HG03460 (cell line): ENCODE results near the gene KLF2.

ENCODE experiments used
- ATAC-seq: cut with Tn5 transposase; IDR thresholded peaks from one replicate; pipeline ENCODE4 v1.9.1; 2021; ENCODE audit not compliant: unreplicated experiment

The KLF2 gene

DNA sequence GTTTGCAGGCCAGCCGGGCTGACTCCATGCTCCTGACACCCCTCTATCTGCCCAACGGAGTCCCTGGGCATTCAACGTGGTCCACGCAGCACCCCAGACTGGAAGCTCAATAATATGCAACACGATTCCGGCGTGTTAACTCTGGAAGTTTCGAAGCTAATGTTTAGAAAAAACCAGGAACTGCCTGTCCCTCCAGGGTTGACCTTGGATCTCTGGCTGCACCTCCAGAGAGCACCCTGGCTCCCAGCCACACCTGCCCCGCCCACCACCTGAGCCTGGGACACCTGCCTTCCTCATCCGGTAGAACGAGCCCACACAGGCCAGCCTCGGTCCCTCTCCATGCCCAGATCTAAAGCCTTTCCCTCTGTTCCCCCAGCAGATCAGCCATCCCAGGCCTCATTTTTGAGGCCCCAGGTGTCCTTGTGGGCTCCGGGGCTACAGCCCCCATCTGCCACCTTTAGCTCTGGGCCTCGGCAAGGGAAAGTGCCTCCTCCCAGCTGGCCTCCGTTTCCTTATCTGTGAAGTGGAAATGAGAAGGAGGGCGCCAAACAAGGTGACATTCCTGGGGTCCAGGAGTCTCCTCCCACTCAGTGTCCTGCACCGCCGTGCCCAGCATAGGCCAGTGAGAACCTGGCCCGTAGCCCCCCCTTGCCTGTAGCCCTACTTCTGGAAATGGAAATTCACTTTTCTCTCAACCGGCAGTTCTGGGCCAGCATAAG lies 38.7 kb downstream of the KLF2 start:
- no peak for ATAC-seq

GRCh38 chr19:16363852-16364230 lies 39.2 kb downstream of the KLF2 start:
- ATAC-seq, result no peak

GRCh38 chr19:16364231-16364865 lies 39.7 kb downstream of the KLF2 start:
- no peak for ATAC-seq

DNA sequence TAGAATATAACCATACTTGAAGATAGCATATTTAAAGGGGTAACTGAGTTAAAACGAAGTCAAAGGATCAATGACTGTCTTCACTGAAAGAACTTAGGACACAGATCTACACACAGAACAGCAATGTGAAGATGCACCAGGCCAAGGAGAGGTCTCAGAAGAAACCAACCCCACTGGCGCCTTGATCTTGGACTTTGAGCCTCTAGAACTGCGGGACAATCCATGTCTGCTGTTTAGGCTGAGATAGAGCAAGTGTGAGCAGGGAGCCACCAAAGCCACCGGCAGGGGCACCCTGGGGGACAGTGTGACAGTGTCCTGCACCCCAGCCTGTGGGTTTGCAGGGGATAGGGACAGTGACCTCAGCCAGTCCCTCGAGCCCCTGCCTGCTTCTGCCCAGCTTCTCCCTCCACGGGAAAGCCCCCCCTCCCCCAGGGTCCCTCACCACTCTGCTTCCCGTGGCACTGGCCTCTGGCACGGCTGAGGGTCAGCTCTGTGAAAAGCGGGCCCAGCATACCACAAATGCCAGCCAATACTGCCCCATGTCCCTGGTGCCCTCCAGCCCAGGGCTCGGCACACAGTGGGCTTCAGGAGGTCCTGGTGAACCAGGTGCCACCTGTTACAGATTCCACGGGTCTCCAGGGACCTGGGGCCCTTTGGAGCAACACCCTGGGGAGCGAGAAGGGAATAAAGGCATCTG lies 40.8 kb downstream of the KLF2 start:
- ATAC-seq, result no peak

- no peak for ATAC-seq
Measured at GRCh38 chr19:16366056-16366432, 41.4 kb downstream of the KLF2 start.

GRCh38 chr19:16366433-16367260 lies 42.0 kb downstream of the KLF2 start:
- peak; percentile 41 for ATAC-seq

GRCh38 chr19:16367261-16367683 lies 42.6 kb downstream of the KLF2 start:
- ATAC-seq, result peak; percentile 44

GRCh38 chr19:16368385-16369305 lies 44.0 kb downstream of the KLF2 start:
- no peak for ATAC-seq

DNA sequence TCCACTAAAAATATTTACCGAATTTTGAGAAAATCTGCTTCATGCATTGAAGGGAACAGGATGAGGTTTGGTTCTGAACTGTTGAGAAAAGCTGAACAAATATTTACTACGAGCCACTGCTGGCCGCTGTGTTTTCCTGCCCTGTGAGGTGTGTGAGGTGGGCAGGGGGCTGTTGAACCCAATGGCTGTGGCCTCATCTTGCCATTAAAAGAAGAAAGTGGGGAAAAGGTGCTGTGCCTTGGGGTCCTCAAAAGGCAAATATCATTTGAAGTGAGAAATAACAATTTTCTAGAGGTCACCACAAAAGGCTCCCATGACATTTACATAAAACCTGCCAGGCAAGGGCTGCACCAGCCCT lies 44.7 kb downstream of the KLF2 start:
- no peak for ATAC-seq

DNA sequence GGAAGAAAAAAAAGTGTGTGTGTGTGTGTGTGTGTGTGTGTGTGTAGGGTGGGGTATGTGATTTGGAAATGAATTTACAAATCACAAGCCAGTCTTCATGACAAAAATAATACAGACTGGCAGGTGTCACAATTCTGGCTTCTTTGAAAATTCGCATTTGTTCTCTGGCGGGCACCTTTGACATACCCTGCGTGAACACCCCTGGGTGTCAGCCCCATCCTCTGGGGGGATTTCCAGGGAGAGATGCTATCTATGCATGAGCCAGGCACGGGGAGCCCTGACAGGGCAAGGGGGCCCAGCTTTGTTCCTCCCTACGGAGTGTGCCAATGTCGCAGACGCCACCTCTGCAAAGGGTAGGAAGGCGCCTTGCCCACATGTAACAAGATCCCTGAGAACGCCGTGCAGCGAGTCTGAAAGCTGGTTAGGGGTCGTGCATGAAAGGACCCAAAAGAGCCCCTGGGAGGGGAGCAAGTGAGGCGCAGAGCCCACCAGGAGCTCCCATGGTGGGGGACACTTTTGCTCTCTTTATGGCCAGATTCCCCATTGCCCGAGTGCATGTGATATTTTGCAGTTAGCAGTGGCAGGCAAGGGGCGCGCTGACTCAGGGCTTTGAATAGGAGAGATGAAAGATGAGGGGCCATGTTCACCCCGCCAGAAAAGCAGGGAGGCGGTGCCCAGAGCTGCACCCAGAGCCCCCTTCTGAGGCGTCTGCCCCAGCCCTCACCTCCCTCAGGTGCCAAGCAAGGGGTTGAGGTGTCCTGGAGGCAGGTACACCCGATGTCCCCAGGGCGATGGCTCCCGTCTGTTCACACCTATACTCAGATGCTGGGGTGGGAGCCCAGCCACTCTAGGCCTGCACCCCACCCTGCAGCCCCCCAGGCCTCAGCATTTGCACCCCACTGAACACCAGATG lies 45.3 kb downstream of the KLF2 start:
- no peak for ATAC-seq

DNA sequence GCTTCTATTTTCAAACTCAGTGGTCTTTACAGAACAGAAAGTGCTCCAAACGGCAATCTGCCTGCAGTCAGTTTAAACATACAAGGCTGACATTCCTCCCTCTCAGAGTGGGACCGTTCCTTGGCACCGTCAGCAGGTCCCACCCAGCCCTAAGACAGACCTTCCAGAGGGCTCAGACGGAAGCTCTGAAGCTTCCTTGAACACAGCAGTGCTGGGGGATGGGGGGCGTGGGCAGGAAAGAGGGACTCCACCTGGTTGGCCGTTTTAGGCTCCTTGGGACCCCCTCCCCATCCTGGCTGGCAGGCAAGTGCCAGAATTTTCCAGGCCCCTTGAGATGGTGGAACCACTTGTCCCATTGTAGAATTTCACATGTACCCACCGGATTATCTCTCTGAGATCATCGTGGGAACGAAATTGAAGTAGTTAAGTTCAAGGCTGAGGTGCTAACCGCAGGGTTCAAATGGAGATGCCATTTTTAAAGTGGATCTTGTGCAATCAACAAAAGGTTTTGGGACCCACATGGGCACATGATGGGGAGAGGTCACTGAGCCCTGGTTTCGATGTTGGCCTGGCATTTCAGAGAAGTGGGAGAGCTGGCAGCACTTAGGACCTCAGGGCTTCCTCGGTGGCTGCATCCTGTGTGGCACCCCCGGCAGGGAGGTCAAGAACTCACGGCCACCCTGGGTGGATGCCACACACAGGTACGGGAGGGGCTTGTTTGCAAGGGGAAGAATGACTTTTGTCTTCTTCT lies 46.2 kb downstream of the KLF2 start:
- ATAC-seq, result no peak

- ATAC-seq, result peak; percentile 58
Measured at GRCh38 chr19:16371540-16371986, 46.9 kb downstream of the KLF2 start.

DNA sequence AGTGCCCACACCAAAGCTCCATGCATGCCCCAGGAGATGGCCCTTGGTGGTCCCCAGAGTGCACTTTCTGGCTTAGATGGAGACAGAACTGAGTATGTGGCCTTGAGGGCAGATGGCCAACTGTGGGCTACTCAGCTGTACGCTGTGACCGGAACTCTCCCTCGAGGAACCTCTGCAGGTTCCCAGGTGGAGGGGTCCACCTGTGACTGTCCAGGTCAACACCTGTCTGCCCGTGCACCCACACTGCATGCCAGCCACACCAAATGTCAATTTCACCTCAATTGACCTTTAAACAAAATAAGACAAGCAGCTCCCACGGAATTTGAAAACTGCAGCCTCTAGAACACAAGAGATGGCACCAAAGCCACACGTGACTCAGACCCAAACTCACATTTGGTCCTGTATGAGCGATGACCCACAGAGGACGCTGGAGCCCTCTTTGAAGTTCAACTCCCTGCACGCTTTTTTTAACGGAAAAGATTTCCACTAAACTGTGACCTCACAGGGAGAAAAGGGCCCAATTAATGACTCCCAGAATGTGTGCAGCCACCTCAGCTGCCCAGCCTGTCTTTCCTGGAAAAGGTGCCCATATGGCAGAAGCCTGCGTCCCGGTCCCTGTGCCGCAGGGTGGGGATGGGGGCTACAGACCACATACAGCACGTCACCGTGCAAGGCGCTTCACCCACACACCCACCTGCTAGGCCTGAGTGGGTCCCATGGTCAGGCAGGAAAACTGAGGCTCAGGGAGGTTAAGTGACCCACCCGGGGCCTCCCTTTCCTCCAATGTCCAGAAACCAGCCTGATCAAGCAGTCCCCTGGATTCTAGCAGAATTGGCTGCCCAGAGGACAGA lies 47.7 kb downstream of the KLF2 start:
- ATAC-seq, result no peak

- no peak for ATAC-seq
Measured at GRCh38 chr19:16373079-16373478, 48.5 kb downstream of the KLF2 start.

DNA sequence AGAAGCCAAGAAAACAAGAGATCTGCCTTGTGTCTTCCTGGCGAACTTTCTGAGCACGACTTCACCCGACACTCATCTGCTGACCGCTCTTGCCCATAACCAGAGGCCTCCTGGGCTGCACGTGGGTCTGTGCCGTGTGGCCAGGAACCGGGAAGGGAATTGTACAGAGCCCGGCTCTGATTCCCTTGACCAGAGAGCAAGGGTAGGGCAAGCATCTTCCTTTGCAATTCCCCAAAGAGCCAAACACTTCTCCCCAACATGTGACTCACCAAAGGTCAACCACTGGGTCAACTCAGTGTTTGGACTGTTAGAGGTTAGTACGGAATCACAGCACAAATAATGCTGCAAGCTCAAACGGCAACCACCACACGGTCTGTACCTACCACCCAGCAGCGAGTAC lies 48.9 kb downstream of the KLF2 start:
- no peak for ATAC-seq

DNA sequence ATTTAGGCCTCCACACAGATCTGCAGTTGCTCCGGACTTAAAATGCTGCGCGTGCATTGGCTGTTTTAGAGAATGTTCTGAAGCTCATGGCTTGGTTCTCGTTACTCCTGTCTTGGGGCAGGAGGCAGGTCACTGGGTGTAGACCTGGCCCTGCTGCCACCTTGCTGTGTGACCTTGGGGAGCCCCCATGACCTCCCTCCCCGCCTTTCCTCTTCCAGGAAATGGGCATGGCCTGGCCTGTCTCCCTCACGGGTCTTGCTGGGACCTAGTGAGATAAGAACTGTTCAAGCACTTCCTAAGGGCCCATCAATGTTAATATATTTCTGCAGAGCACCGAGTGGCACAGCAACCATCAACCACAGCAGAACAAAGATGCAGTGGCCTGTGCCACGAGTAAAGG lies 49.4 kb downstream of the KLF2 start:
- no peak for ATAC-seq

DNA sequence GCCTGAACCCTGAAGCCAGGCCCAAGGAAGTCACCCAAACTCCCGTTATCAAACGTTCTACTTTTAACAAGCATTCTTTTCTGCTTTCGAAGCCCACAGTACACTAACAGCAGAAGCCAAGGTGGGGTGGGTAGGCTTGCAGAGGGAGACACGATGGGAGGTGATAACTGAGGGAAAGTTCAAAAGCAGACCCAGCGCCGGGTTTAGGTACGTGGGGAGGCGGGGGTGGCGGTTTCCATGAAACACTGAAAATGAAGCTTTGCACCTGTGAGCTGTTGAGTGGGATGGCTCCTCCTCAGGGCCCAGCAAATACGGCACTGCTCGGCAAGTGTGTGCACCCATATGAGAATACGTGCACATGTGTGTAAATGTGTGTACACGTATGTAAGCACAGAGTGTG lies 49.8 kb downstream of the KLF2 start:
- no peak for ATAC-seq
